Skeletal muscle satellite cell (primary cell): Measurements from ENCODE around the gene TMBIM6. TPM values are rescaled to one million over a fixed set of nuclear protein-coding genes. Genes with fewer than 3 reads are reported as not detected.

Experiments
- H3K27me3 ChIP-seq: 2 replicates; pipeline ENCODE4 v1.7.0; 2013; ENCODE audit warnings: low read length; ENCODE audit not compliant: control insufficient read depth, insufficient read depth
- H3K36me3 ChIP-seq: 2 replicates; pipeline ENCODE4 v1.7.0; 2013; ENCODE audit warnings: mild to moderate bottlenecking, control low read depth, low read length; ENCODE audit not compliant: insufficient read depth
- H3K4me1 ChIP-seq: 2 replicates; pipeline ENCODE4 v1.7.0; 2013; ENCODE audit warnings: low read length; ENCODE audit not compliant: control insufficient read depth, insufficient read depth
- H3K4me2 ChIP-seq: 2 replicates; pipeline ENCODE4 v1.7.0; 2013; ENCODE audit warnings: mild to moderate bottlenecking, low read length
- H3K4me3 ChIP-seq: 2 replicates; pipeline ENCODE4 v1.7.0; 2013; ENCODE audit warnings: low read length
- H3K9ac ChIP-seq: 2 replicates; pipeline ENCODE4 v1.7.0; 2013; ENCODE audit warnings: mild to moderate bottlenecking, low read depth, low read length, moderate library complexity
- H3K9me3 ChIP-seq: replicated peaks from 2 replicates; pipeline ENCODE4 v1.7.0; 2013; ENCODE audit warnings: mild to moderate bottlenecking, control low read depth, low read length
- total RNA-seq: library from RNA; depleted of rRNA; stranded (reverse); fragments of >200 nt; gene quantifications from 2 replicates; pipeline ENCODE4 v1.2.3, GENCODE V29; 2012; rRNA removed

TMBIM6 gene
- 295 and 312 TPM in 2 replicates for total RNA-seq

- peak within 1 kb of the TSS; percentile 93 for H3K9ac ChIP-seq
- no peaks in the 10 kb centered on the region for H3K9me3 ChIP-seq
- H3K36me3 ChIP-seq, result peaks cover 4% of the 10 kb centered on the region
- peaks cover 16% of the 10 kb centered on the region for H3K4me1 ChIP-seq
- H3K27me3 ChIP-seq, result no peaks in the 10 kb centered on the region
- H3K4me2 ChIP-seq, result peak within 1 kb of the TSS; percentile 92
- peak within 1 kb of the TSS; percentile 87 for H3K4me3 ChIP-seq
Observed at GRCh38 chr12:49740930-49741881, at the start of gene TMBIM6. TMBIM6 (plus strand) TSS chr12:49741557; CDS start chr12:49752494, 10,937 bp downstream.

GRCh38 chr12:49692851-49693250, 48.5 kb upstream of the TMBIM6 start:
- Histone ChIP-seq H3K4me3 (no peak overlapping the region), H3K9ac (no peak overlapping the region), H3K9me3 (no peaks in the 10 kb centered on the region), H3K36me3 (no peaks in the 10 kb centered on the region), H3K4me2 (no peak overlapping the region), H3K27me3 (no peaks in the 10 kb centered on the region), H3K4me1 (peaks cover 4% of the 10 kb centered on the region)

GRCh38 chr12:49693931-49694444, 47.4 kb upstream of the TMBIM6 start:
- H3K9me3 ChIP-seq, result no peaks in the 10 kb centered on the region
- no peak overlapping the region for H3K4me3 ChIP-seq
- no peak overlapping the region for H3K4me2 ChIP-seq
- no peaks in the 10 kb centered on the region for H3K27me3 ChIP-seq
- peaks cover 14% of the 10 kb centered on the region for H3K4me1 ChIP-seq
- H3K36me3 ChIP-seq, result no peaks in the 10 kb centered on the region
- H3K9ac ChIP-seq, result no peak overlapping the region

- Histone ChIP-seq H3K9me3 (no peaks in the 10 kb centered on the region), H3K9ac (no peak overlapping the region), H3K4me3 (no peak overlapping the region), H3K27me3 (no peaks in the 10 kb centered on the region), H3K36me3 (no peaks in the 10 kb centered on the region), H3K4me1 (peaks cover 24% of the 10 kb centered on the region), H3K4me2 (no peak overlapping the region)
Observed at GRCh38 chr12:49696723-49697122, 44.6 kb upstream of the TMBIM6 start.

- Histone ChIP-seq H3K4me3 (no peak overlapping the region), H3K4me2 (no peak overlapping the region), H3K9ac (no peak overlapping the region), H3K27me3 (no peaks in the 10 kb centered on the region), H3K9me3 (no peaks in the 10 kb centered on the region), H3K4me1 (peaks cover 30% of the 10 kb centered on the region), H3K36me3 (no peaks in the 10 kb centered on the region)
Observed at GRCh38 chr12:49697808-49698207, 43.5 kb upstream of the TMBIM6 start.

GRCh38 chr12:49698619-49699545, 42.5 kb upstream of the TMBIM6 start:
- Histone ChIP-seq H3K4me1 (peaks cover 40% of the 10 kb centered on the region), H3K4me3 (peak overlapping the region; percentile 50), H3K9me3 (no peaks in the 10 kb centered on the region), H3K27me3 (no peaks in the 10 kb centered on the region), H3K9ac (peak overlapping the region; percentile 44), H3K36me3 (no peaks in the 10 kb centered on the region), H3K4me2 (peak overlapping the region; percentile 78)

GRCh38 chr12:49702009-49702408, 39.3 kb upstream of the TMBIM6 start:
- Histone ChIP-seq H3K9ac (no peak overlapping the region), H3K4me2 (no peak overlapping the region), H3K4me3 (no peak overlapping the region), H3K36me3 (no peaks in the 10 kb centered on the region), H3K27me3 (no peaks in the 10 kb centered on the region), H3K4me1 (peaks cover 57% of the 10 kb centered on the region), H3K9me3 (no peaks in the 10 kb centered on the region)

GRCh38 chr12:49702676-49703215, 38.6 kb upstream of the TMBIM6 start:
- Histone ChIP-seq H3K4me1 (peaks cover 58% of the 10 kb centered on the region), H3K27me3 (no peaks in the 10 kb centered on the region), H3K4me3 (no peak overlapping the region), H3K9ac (no peak overlapping the region), H3K9me3 (no peaks in the 10 kb centered on the region), H3K4me2 (peak overlapping the region; percentile 57), H3K36me3 (no peaks in the 10 kb centered on the region)

GRCh38 chr12:49703647-49704137, 37.7 kb upstream of the TMBIM6 start:
- peak overlapping the region; percentile 15 for H3K4me3 ChIP-seq
- no peaks in the 10 kb centered on the region for H3K36me3 ChIP-seq
- H3K4me2 ChIP-seq, result peak overlapping the region; percentile 57
- no peaks in the 10 kb centered on the region for H3K9me3 ChIP-seq
- peaks cover 53% of the 10 kb centered on the region for H3K4me1 ChIP-seq
- peaks cover 3% of the 10 kb centered on the region for H3K27me3 ChIP-seq
- peak overlapping the region; percentile 36 for H3K9ac ChIP-seq

GRCh38 chr12:49705479-49706134, 35.8 kb upstream of the TMBIM6 start:
- peaks cover 14% of the 10 kb centered on the region for H3K27me3 ChIP-seq
- H3K4me3 ChIP-seq, result peak overlapping the region; percentile 75
- H3K9me3 ChIP-seq, result no peaks in the 10 kb centered on the region
- H3K36me3 ChIP-seq, result no peaks in the 10 kb centered on the region
- H3K9ac ChIP-seq, result peak overlapping the region; percentile 88
- H3K4me1 ChIP-seq, result peaks cover 41% of the 10 kb centered on the region
- peak overlapping the region; percentile 79 for H3K4me2 ChIP-seq
